Loucy (cell line): ENCODE measurements around the gene ARAP3.

Source experiments
- H2AFZ ChIP-seq: fragments of 200-600 bp; sonication (generic); 2 replicates; pipeline ENCODE4 v1.6.0; 2016; ENCODE audit warnings: antibody characterized with exemption, mild to moderate bottlenecking, low read length, moderate library complexity
- H3F3A ChIP-seq: fragments of 200-600 bp; 2 replicates; pipeline ENCODE4 v1.6.0; 2016; ENCODE audit warnings: antibody characterized with exemption, low read depth, mild to moderate bottlenecking
- H3K27me3 ChIP-seq: fragments of 200-600 bp; sonication (generic); 2 replicates; pipeline ENCODE4 v1.6.1; 2014; ENCODE audit warnings: low read length, mild to moderate bottlenecking; ENCODE audit not compliant: insufficient read depth, poor library complexity, severe bottlenecking
- H3K36me3 ChIP-seq: fragments of 200-600 bp; sonication (generic); 2 replicates; pipeline ENCODE4 v1.6.1; 2016; ENCODE audit warnings: low read length; ENCODE audit not compliant: insufficient read depth
- H3K4me1 ChIP-seq: fragments of 200-600 bp; sonication (generic); 2 replicates; pipeline ENCODE4 v1.5.1; 2014; ENCODE audit warnings: low read length, mild to moderate bottlenecking; ENCODE audit not compliant: insufficient read depth, poor library complexity, severe bottlenecking
- H3K4me2 ChIP-seq: fragments of 200-600 bp; sonication (generic); 2 replicates; pipeline ENCODE4 v1.6.0; 2014; ENCODE audit warnings: antibody characterized with exemption, low read length, low read depth, mild to moderate bottlenecking; ENCODE audit not compliant: poor library complexity, severe bottlenecking
- H3K4me3 ChIP-seq: fragments of 200-600 bp; sonication (generic); 2 replicates; pipeline ENCODE4 v1.5.1; 2014; ENCODE audit warnings: low read length, mild to moderate bottlenecking, mixed read lengths; ENCODE audit not compliant: poor library complexity, severe bottlenecking
- H3K79me2 ChIP-seq: fragments of 200-600 bp; sonication (generic); 2 replicates; pipeline ENCODE4 v1.6.1; 2014; ENCODE audit warnings: low read length; ENCODE audit not compliant: insufficient read depth
- H3K9ac ChIP-seq: fragments of 200-600 bp; sonication (generic); 2 replicates; pipeline ENCODE4 v1.6.0; 2014; ENCODE audit warnings: mild to moderate bottlenecking, low read depth, low read length, moderate library complexity; ENCODE audit not compliant: poor library complexity, severe bottlenecking
- H3K9me2 ChIP-seq: fragments of 200-600 bp; sonication (generic); replicated peaks from 2 replicates; pipeline ENCODE4 v1.6.1; 2016; ENCODE audit warnings: low read depth, low read length, mixed read lengths
- H3K9me3 ChIP-seq: fragments of 200-600 bp; sonication (generic); 2 replicates; pipeline ENCODE4 v1.6.1; 2014; ENCODE audit warnings: mild to moderate bottlenecking, antibody characterized with exemption, low read length, low read depth; ENCODE audit not compliant: insufficient read depth
- H4K20me1 ChIP-seq: fragments of 200-600 bp; sonication (generic); 2 replicates; pipeline ENCODE4 v1.6.0; 2014; ENCODE audit warnings: antibody characterized with exemption, low read length, mild to moderate bottlenecking; ENCODE audit not compliant: insufficient read depth, poor library complexity, severe bottlenecking
- EZH2phosphoT487 ChIP-seq: fragments of 200-600 bp; IDR thresholded peaks from 2 replicates; pipeline ENCODE4 v1.6.1; 2018; ENCODE audit warnings: antibody characterized with exemption, mild to moderate bottlenecking, moderate library complexity, borderline replicate concordance
- TF ChIP-seq, protein P1 (sequence below): fragments of 200-600 bp; sonication (generic); conservative IDR thresholded peaks from 2 replicates; pipeline ENCODE4 v1.5.1; 2014; ENCODE audit warnings: mild to moderate bottlenecking, antibody characterized with exemption, low read length

Gene ARAP3

DNA sequence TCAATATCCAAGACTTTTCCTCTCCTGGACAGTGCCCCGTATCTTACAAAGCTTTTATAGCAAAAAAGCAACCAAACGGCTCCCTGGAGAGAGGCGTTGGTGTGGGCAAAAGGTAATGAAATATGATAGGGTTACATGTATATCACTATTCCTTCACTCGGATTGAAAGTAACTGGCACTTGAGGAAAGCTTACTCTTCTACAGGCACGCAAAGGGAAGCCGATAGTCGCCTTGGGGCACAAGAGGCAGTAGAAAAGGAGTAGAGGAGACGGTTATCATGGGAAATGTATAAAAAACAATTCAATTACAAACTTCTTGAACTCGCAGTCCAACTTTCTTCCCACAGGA lies 64.4 kb downstream of the ARAP3 start:
- peaks cover 43% of the 10 kb centered on the region for H3K4me1 ChIP-seq
- no peaks in the 10 kb centered on the region for H3F3A ChIP-seq
- TF ChIP-seq EZH2phosphoT487: no peak
- TF ChIP-seq, protein P1, sequence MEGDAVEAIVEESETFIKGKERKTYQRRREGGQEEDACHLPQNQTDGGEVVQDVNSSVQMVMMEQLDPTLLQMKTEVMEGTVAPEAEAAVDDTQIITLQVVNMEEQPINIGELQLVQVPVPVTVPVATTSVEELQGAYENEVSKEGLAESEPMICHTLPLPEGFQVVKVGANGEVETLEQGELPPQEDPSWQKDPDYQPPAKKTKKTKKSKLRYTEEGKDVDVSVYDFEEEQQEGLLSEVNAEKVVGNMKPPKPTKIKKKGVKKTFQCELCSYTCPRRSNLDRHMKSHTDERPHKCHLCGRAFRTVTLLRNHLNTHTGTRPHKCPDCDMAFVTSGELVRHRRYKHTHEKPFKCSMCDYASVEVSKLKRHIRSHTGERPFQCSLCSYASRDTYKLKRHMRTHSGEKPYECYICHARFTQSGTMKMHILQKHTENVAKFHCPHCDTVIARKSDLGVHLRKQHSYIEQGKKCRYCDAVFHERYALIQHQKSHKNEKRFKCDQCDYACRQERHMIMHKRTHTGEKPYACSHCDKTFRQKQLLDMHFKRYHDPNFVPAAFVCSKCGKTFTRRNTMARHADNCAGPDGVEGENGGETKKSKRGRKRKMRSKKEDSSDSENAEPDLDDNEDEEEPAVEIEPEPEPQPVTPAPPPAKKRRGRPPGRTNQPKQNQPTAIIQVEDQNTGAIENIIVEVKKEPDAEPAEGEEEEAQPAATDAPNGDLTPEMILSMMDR: no peak
- no peaks in the 10 kb centered on the region for H3K9me2 ChIP-seq
- H3K9ac ChIP-seq: peak overlapping the region; percentile 76
- H3K36me3 ChIP-seq: peaks cover 26% of the 10 kb centered on the region; the same call in 1 of the 2 replicates
- no peaks in the 10 kb centered on the region for H3K27me3 ChIP-seq
- no peak overlapping the region for H2AFZ ChIP-seq
- H3K9me3 ChIP-seq: no peaks in the 10 kb centered on the region
- peaks cover 52% of the 10 kb centered on the region for H4K20me1 ChIP-seq
- peak overlapping the region; percentile 90 for H3K4me2 ChIP-seq
- peaks cover 61% of the 10 kb centered on the region for H3K79me2 ChIP-seq
- peak overlapping the region; percentile 79 for H3K4me3 ChIP-seq

- TF ChIP-seq, protein P1: no peak
- TF ChIP-seq EZH2phosphoT487: no peak
- Histone ChIP-seq H3K79me2 (peaks cover 66% of the 10 kb centered on the region), H3K4me2 (peak overlapping the region; percentile 90), H4K20me1 (peaks cover 57% of the 10 kb centered on the region), H3K4me1 (peaks cover 49% of the 10 kb centered on the region), H3K9me2 (no peaks in the 10 kb centered on the region), H3K9me3 (no peaks in the 10 kb centered on the region), H3K9ac (peak overlapping the region; percentile 76), H2AFZ (no peak overlapping the region), H3K27me3 (no peaks in the 10 kb centered on the region), H3K36me3 (peaks cover 24% of the 10 kb centered on the region; the same call in 1 of the 2 replicates), H3F3A (no peaks in the 10 kb centered on the region), H3K4me3 (peak overlapping the region; percentile 79)
These were observed 64.9 kb downstream of the ARAP3 start for GRCh38 chr5:141617128-141617527.

DNA sequence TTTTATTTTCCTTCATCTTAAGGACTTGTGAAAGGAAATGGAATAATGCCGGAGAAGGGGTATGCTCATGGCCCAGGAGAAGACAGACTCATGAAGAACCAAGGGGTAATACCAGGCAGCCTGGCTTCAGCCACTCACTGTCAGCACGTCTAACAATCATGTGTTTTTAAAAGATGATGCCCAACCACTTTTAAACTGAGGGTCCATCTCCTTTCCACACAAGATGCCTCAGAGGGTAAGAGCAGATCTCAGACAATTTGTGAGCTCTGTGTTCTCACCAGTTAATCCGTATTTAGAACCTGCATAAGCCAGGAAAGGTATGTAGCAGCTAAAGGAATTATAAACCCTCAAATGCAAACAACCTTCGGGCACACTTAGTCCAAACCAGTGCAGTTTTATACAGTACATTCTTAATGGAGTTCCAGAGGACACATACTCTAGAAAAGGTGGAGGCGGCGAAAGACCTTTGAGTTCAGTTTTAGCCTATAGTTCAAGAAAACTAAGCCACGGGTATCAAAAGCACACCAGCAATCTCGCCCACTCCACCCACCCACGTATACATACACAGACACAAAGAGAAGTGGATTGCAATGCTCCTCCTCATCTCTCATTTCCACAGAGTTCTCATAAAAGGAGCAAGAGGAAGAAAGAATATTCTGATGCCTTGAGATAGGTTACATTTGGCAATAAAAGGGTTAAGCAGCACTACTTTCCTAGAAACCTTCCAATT lies 65.9 kb downstream of the ARAP3 start:
- no peaks in the 10 kb centered on the region for H3K27me3 ChIP-seq
- H4K20me1 ChIP-seq: peaks cover 59% of the 10 kb centered on the region
- H3K36me3 ChIP-seq: peaks cover 14% of the 10 kb centered on the region; the same call in 1 of the 2 replicates
- H3K79me2 ChIP-seq: peaks cover 76% of the 10 kb centered on the region
- H3K9me3 ChIP-seq: no peaks in the 10 kb centered on the region
- peak overlapping the region; percentile 90 for H3K4me2 ChIP-seq
- H3K4me1 ChIP-seq: peaks cover 54% of the 10 kb centered on the region
- TF ChIP-seq, protein P1: no peak
- no peak for TF ChIP-seq EZH2phosphoT487
- H3F3A ChIP-seq: no peaks in the 10 kb centered on the region
- no peaks in the 10 kb centered on the region for H3K9me2 ChIP-seq
- peak overlapping the region; percentile 76 for H3K9ac ChIP-seq
- no peak overlapping the region for H2AFZ ChIP-seq
- peak overlapping the region; percentile 79 for H3K4me3 ChIP-seq
